Stimulated activated naive CD8-positive, alpha-beta T cell treated with anti-CD3 and anti-CD28 coated beads, Interleukin-15, amount 100 ng/mL, for 72 hours (primary cell): ENCODE measurements around the gene ABCA4.

Experiments used
- ATAC-seq: fragments of 150-1000 bp; cut with Tn5 transposase; 2 replicates; pipeline ENCODE4 v1.10.0; 2021; ENCODE audit warnings: mild to moderate bottlenecking, moderate library complexity
- DNase-seq, 2 donors: peaks; one replicate each; pipeline ENCODE4 v3.0.0; 2021 to 2022
- H3K27ac Mint-ChIP-seq, 2 donors: one replicate each; pipeline ENCODE4 v1.8.0; 2022; ENCODE audit warnings: mild to moderate bottlenecking in 2 of 2, mixed read lengths in 2 of 2, moderate library complexity in 2 of 2
- H3K27me3 Mint-ChIP-seq: one replicate; pipeline ENCODE4 v1.8.0; 2022; ENCODE audit warnings: mixed read lengths
- H3K4me1 Mint-ChIP-seq: one replicate; pipeline ENCODE4 v1.8.0; 2022; ENCODE audit warnings: mild to moderate bottlenecking, mixed read lengths
- H3K4me3 Mint-ChIP-seq, 2 donors: one replicate each; pipeline ENCODE4 v1.8.0; 2022; ENCODE audit warnings: mild to moderate bottlenecking in 2 of 2, mixed read lengths in 2 of 2, moderate library complexity in 1 of 2
- H3K9me3 Mint-ChIP-seq, 2 donors: one replicate each; pipeline ENCODE4 v1.8.0; 2022; ENCODE audit warnings: mixed read lengths in 2 of 2

ABCA4 gene

DNA sequence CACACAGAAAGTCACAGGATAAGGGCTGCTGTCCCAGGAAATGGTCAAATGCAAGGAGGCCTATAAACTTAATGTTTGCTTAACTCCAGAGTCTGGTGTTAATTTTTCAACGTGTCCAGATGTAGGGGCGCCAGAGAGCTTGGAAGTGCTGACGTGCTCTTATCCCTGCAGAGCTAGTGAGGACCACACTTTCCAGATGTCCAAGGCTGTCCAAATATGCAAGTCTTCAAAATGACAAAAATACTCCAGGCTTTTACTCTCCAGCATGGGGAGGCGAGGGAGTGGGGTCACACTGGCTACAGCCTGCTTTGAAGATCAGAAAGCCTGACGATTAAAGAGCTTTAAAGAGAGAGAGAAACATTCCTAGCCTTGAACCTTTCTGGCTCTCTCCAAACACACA lies 57.6 kb downstream of the ABCA4 start:
- no peaks in the 10 kb centered on the region for H3K9me3 Mint-ChIP-seq
- H3K27ac Mint-ChIP-seq, result no peak overlapping the region
- ATAC-seq, result no peak
- no peaks in the 10 kb centered on the region for H3K4me1 Mint-ChIP-seq
- no peak overlapping the region for H3K4me3 Mint-ChIP-seq
- DNase-seq, result no peak
- peaks cover 18% of the 10 kb centered on the region for H3K27me3 Mint-ChIP-seq

DNA sequence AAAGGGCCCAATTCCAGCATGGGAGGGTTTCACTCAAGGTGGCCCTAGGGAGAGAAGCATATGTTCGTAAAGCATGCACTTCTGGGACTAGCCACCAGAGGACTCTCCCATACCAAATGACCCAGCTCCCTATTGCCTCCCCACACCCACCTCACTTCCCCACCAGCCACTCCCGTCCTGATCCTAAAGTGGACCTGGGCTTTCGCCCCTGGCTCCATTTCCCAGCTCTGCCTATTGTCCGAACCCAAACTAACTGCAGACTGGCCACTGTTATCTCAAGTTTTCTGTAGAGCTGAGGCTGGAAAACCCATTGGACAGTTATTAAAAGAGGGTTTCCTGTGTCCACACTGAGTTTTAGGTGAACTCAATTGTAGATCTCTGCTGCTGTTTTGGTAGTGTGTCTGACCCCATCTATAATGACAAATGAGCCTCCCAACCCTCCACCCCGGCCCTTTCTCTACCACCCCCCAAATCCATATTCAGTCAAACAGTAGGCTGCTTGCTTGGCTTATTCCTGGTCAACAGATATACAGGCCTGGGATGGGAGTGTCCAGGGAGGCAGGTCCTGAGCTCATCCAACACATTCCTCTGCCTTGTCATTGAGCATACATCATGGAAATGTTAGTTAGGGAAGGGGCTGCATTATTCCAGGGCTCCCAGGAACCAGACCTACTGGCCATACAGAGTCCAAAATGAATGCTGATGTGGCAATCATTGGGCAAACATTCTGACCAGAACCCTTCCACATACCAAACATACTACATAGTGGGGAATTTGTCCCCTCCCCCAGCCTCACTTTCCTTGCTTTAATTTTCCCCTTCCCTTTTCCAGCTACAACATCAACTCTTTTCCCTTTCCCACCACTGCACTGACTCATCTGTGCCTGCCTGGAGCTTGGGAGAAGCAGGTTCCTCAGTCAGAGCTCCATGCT lies 59.2 kb downstream of the ABCA4 start:
- no peak overlapping the region for H3K27ac Mint-ChIP-seq
- DNase-seq, result peak; percentile 30 to 35
- peaks cover 18% of the 10 kb centered on the region for H3K27me3 Mint-ChIP-seq
- H3K9me3 Mint-ChIP-seq, result no peaks in the 10 kb centered on the region
- H3K4me3 Mint-ChIP-seq, result no peak overlapping the region
- peak; percentile 74 for ATAC-seq
- no peaks in the 10 kb centered on the region for H3K4me1 Mint-ChIP-seq

DNA sequence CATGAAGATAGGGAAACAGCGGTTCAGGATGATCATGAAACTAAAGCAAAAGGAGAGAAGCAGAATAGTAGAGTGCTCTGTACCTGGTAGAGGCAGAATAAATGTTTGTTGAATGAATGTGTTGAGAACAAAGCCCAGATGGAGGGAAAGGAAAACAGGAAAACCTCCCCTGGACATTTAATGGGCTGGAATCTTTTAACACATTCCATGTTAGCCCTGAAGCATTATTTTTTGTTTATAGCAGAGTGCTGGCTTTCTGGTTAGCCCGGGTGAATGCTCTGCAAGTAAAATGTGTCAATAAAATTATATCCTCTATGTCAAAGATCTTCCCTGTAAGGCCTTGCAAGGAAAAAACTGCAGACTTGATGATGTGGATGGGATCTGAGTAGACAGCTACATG lies 60.2 kb downstream of the ABCA4 start:
- no peak for ATAC-seq
- H3K4me1 Mint-ChIP-seq, result no peaks in the 10 kb centered on the region
- H3K4me3 Mint-ChIP-seq, result no peak overlapping the region
- no peaks in the 10 kb centered on the region for H3K9me3 Mint-ChIP-seq
- DNase-seq, result no peak
- peak overlapping the region in 1 of 2 donors; percentile 76 for H3K27ac Mint-ChIP-seq
- peaks cover 21% of the 10 kb centered on the region for H3K27me3 Mint-ChIP-seq

DNA sequence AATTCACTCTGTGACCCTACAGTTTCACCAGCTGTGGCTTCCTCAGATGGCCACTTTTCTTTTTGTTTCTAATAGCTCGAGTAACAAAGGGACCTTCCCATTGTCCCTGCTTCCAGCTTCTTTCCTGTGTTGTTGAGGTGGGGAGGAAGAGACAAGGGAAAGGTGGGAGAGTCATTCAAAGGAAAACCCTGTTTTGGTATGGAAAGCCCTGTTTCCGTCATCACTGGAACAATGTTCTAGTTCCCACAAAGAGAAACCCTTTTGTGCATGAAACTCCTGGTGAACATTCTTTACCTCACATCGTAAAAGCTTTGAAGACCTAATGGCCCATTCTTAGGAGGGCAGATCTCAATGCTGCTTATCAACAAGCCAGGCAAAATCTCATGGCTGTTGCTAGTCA lies 62.2 kb downstream of the ABCA4 start:
- H3K9me3 Mint-ChIP-seq, result no peaks in the 10 kb centered on the region
- no peaks in the 10 kb centered on the region for H3K4me1 Mint-ChIP-seq
- no peak overlapping the region for H3K27ac Mint-ChIP-seq
- peaks cover 29% of the 10 kb centered on the region for H3K27me3 Mint-ChIP-seq
- DNase-seq (no peak), ATAC-seq (no peak)
- H3K4me3 Mint-ChIP-seq, result no peak overlapping the region

DNA sequence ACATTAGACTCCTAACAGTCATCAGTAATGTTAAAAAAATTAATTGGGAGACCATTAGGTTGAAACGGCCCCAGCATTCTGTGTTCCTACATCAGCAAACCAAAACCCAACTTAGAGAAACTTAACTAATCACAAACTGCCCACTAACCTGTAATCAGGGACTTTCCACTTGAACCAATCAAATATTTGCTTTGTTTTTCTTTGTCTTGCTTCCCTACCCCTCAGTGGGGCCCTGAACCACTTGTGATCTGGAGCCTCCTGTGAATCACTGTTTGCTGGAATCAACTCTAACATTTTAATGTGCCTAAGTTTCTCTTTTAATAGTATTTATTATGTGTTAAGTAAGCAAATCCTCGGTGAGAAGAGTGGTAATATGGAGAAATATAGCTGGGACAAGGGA lies 64.0 kb downstream of the ABCA4 start:
- Mint-ChIP-seq H3K9me3 (no peaks in the 10 kb centered on the region), H3K27me3 (peaks cover 37% of the 10 kb centered on the region), H3K4me1 (no peaks in the 10 kb centered on the region), H3K4me3 (no peak overlapping the region), H3K27ac (no peak overlapping the region)
- no peak for ATAC-seq
- no peak for DNase-seq

DNA sequence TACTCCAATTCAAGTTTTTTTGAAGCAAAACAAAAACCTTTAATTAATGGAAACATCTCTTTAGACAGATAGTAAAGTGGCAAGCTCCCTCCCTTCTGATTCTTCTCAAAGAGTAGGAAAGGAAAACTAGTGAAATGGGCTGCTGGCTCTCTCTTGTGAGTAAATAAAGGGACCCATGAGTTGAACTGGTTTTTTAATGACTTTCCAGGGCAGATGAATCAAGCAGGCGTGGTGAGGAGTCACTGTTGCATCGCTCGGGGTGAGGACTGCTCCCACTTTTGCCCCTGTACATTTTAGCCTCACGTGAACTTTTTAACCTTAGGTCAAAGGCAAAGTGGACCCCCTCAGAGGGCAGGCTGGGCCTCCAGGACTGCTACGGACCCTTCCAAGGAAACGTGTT lies 64.8 kb downstream of the ABCA4 start:
- Mint-ChIP-seq H3K4me3 (no peak overlapping the region), H3K4me1 (no peaks in the 10 kb centered on the region), H3K27me3 (peaks cover 37% of the 10 kb centered on the region), H3K9me3 (no peaks in the 10 kb centered on the region), H3K27ac (no peak overlapping the region)
- DNase-seq (no peak), ATAC-seq (no peak)

DNA sequence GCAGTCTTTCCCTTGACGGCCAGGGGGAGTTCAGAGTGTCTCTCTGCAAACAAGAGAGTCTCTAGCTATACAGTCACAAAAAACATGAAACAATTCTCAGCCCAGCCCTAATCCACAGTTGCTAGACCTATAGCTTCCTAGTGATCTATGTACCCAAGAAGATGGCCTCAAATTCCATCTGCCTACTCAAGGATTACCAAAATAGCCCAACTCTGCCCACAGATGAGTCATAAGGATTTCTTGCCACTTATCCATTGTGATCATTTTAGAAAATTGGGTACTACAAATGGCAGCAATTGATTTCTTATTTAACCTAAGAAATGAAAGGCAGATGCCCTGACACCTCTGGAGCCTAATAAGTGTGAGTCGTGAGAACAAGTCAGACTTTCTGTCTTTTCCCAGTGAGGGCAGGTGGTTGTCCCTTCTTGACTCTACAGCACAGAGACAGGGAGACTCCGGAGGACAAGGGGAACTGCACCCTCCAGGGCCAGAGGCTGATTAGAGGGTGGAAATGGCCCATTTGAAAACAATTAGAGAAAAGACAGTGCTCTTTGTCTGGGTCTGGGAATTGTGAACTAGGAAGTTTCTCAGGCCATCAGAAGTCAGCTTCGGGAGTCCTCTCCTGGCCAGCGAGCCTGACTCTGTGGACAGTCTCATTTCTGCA lies 65.4 kb downstream of the ABCA4 start:
- H3K4me1 Mint-ChIP-seq, result no peaks in the 10 kb centered on the region
- no peaks in the 10 kb centered on the region for H3K9me3 Mint-ChIP-seq
- no peak for DNase-seq
- H3K27ac Mint-ChIP-seq, result peak overlapping the region in 1 of 2 donors; percentile 57
- peaks cover 36% of the 10 kb centered on the region for H3K27me3 Mint-ChIP-seq
- no peak overlapping the region for H3K4me3 Mint-ChIP-seq
- no peak for ATAC-seq

DNA sequence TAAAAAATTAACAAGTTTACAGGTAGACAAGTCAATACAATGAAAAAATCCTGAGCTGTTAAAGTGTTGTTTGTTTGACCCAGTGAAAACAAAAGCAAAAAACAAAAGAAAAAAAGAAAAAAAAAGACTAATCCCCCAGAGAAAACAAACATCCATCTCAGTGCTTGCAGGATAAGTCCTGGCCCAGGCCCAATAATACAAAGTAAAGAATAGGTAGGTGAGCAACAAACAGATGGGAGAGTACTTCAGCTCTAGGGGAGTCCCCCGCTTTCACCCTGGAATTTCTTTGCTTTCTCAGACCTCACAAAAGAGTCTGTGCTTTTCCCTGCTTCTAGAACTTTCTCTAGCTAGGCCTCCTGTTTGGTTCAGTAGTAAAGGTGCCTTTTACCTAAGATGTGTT lies 70.3 kb downstream of the ABCA4 start:
- Mint-ChIP-seq H3K4me3 (no peak overlapping the region), H3K27me3 (peaks cover 26% of the 10 kb centered on the region), H3K9me3 (no peaks in the 10 kb centered on the region), H3K4me1 (peaks cover 2% of the 10 kb centered on the region), H3K27ac (no peak overlapping the region)
- DNase-seq, result no peak
- no peak for ATAC-seq

DNA sequence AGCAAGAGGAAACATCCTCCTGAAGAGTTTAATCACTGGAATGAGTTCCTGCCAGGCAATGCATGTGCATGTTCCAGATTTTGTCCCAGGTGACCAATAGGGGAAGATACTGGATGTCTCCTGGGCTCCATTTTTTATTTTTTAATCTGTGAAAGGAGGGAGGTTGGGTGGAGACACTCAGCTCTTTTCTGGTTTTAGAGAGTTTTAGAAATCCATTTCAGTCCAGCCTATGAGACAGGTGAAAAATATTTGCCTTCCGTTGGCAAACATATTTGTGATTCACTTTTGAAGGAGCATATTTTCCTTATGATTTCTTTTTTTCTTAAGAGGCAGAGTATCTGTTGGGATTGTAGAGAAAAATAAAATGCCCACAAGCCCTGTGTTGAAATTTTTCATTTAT lies 70.7 kb downstream of the ABCA4 start:
- Mint-ChIP-seq H3K9me3 (no peaks in the 10 kb centered on the region), H3K4me3 (no peak overlapping the region), H3K27me3 (peaks cover 22% of the 10 kb centered on the region), H3K4me1 (peaks cover 5% of the 10 kb centered on the region), H3K27ac (no peak overlapping the region)
- ATAC-seq (no peak), DNase-seq (no peak)

DNA sequence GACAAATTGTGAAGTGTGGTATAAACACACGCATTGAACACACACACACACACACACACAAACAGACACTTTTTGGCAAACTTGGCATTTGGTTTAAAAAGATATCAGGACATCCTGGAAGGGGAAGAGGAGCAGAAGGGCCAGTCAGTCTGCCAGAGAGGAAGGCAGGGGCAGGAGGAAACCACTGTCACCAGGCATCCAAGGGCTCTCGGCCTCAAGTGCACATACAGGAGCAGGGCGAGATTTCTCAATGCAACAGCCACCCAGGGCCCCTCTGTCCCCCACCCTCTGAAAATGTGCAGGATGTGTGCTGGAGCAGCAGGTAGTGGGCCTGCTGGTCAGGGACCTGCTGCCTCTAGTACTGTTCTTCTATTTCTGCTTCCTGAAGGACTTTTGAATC lies 71.2 kb downstream of the ABCA4 start:
- DNase-seq (no peak), ATAC-seq (no peak)
- no peak overlapping the region for H3K4me3 Mint-ChIP-seq
- peaks cover 18% of the 10 kb centered on the region for H3K27me3 Mint-ChIP-seq
- no peaks in the 10 kb centered on the region for H3K9me3 Mint-ChIP-seq
- peaks cover 5% of the 10 kb centered on the region for H3K4me1 Mint-ChIP-seq
- H3K27ac Mint-ChIP-seq, result peak overlapping the region in 1 of 2 donors; percentile 8

DNA sequence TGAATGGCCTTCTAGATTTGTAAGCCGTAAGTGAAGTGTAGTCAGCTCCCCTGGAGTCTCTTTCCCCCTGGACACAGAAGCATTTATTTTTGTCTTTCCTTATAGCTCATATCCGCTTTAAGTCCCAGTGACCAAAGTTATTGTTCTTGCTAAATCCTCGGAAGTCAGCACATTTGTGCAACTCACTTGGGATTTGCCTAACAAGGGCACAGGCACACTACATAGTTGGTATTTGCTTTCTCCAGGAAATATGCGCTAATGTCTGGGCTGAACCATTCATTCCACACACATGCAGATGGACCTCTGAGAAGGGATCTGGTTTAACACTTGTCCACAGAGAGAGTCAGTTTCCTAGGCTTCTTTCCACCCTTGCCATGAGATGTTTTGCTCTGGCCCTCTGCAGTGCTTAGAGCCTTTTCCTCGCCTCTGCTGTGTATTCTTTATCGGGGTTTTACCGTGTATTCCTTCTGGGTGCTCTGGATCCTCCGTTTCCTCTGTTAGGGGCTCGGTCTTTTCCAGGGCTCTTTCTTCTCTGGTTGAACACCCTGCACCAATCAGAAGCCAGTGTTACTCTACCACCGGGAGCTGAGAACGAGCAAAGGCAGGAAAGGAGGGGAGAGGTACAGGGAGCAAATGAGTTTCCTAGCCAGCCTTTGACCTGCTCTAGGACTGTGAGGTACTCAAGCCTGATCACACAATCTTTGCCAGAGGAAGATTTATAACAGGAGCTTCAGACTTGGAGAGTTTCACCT lies 72.4 kb downstream of the ABCA4 start:
- no peaks in the 10 kb centered on the region for H3K9me3 Mint-ChIP-seq
- no peak for DNase-seq
- peaks cover 18% of the 10 kb centered on the region for H3K27me3 Mint-ChIP-seq

DNA sequence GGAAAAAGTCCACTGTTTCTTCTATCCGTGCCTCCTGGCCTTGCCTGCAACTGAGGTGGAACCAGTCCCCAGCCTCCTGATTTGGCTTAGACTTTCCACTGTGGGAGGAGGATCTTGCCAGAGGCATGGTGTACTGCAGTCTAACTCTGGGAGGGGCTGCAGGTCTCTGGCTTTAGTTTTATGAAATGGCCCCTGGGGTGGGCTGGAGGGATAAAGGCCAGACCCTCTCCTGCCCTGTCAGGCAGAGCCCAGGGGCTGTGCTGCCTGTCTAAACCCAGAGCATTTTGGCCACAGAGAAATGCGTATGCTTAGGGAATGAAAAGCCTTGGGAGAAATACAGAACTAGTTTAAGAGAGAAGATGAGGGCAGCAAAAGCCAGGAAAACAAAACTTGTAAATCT lies 73.0 kb downstream of the ABCA4 start:
- no peak overlapping the region for H3K27ac Mint-ChIP-seq
- H3K4me3 Mint-ChIP-seq, result no peak overlapping the region
- peaks cover 12% of the 10 kb centered on the region for H3K4me1 Mint-ChIP-seq
- no peaks in the 10 kb centered on the region for H3K9me3 Mint-ChIP-seq
- H3K27me3 Mint-ChIP-seq, result peaks cover 16% of the 10 kb centered on the region
- DNase-seq, result no peak
- no peak for ATAC-seq

More for the DNA sequence above, 72.4 kb downstream of the ABCA4 start:
- Mint-ChIP-seq H3K4me3 (no peak overlapping the region), H3K27ac (no peak overlapping the region), H3K4me1 (peaks cover 12% of the 10 kb centered on the region)
- no peak for ATAC-seq

DNA sequence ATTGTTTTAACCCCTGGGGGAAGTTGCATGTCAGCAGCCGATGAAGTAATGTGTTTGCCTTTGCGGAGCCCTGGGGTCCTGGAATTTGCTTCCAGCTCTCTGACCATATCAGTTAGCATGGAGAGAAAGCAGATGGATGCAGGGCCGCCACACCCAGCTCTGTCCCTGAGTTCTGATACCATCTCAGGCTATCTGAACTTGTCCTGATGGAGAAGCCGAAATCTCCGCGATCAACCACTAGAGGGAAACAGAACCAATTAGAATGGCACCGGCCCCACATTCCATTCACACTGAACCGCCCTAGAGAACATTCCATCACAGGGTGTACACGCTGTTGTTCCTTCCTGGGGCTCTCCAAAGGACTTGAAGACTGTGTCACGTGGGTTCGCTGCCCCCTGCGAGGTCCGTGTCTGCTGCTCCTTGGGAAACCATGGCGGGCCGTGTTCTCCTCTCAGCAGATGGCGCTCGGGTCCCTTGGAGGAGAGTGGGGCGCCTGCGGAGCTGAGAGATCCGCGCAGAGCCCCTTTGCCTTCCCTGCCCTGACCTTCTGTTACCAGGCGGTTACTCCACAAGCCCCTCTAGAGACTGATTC lies 75.4 kb downstream of the ABCA4 start:
- peak; percentile 13 to 50 for DNase-seq
- peak overlapping the region; percentile 55 to 74 for H3K4me3 Mint-ChIP-seq
- ATAC-seq, result peak; percentile 69
- H3K4me1 Mint-ChIP-seq, result peaks cover 12% of the 10 kb centered on the region
- peaks cover 21% of the 10 kb centered on the region for H3K27me3 Mint-ChIP-seq
- no peaks in the 10 kb centered on the region for H3K9me3 Mint-ChIP-seq
- H3K27ac Mint-ChIP-seq, result no peak overlapping the region

DNA sequence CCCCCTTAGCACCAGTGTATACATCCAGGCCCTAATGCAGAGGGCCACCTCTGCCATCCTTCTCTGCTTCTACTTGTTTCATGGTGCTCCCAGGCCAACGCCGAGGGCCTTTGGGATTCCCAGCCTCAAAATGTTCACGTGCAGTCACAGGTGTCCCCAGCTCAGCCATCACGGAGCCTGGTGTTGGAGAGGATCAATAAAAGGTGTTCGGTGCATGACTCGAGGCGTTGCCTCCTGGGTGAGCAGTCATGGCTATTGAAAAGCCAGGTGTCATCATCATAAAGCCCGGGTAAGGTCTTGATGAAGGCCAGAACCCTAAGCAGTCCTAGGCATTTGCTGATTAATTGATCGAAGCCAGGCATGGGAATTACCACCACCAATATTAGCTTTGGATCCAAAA lies 76.1 kb downstream of the ABCA4 start:
- ATAC-seq, result no peak
- no peaks in the 10 kb centered on the region for H3K9me3 Mint-ChIP-seq

DNA sequence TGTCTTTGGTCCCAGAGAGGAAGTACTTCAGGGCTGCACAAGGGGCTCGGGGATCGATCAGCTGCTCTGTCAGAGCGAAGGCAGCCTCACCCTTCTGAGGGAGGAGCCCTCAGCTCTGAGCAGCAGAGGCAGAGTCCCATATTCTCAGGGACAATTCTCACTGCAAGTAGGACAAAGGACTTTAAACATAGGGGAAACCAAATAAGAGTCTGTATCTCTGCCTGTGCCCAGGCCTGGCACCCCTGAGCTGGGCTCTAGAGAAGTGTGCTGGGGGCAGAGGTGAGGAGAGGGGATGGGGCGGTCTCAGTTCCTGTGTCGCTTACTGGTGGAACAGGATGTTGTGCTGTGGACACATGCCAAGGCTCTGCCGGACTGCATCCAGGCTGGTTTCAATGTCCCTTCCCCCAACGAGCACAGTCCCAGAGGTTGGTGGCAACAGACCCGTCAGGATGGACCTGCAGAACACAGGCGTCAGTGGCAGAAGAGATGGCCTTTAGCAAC lies 76.6 kb downstream of the ABCA4 start:
- H3K4me1 Mint-ChIP-seq, result peaks cover 12% of the 10 kb centered on the region
- peak; percentile 15 for ATAC-seq
- H3K27ac Mint-ChIP-seq, result peak overlapping the region in 1 of 2 donors; percentile 7
- no peak overlapping the region for H3K4me3 Mint-ChIP-seq
- no peaks in the 10 kb centered on the region for H3K9me3 Mint-ChIP-seq
- DNase-seq, result no peak
- peaks cover 27% of the 10 kb centered on the region for H3K27me3 Mint-ChIP-seq

More for the DNA sequence above, 76.1 kb downstream of the ABCA4 start:
- Mint-ChIP-seq H3K4me1 (peaks cover 12% of the 10 kb centered on the region), H3K27ac (no peak overlapping the region), H3K4me3 (no peak overlapping the region), H3K27me3 (peaks cover 21% of the 10 kb centered on the region)
- DNase-seq, result no peak
